Measurements from ENCODE around the gene TLE2. TPM values are rescaled to one million over a fixed set of nuclear protein-coding genes. Genes with fewer than 3 reads are reported as not detected.

The TLE2 gene
- total and polyA plus RNA-seq, 9 of the 15 experiments (the other 6 are each of a cell fraction or from before 2014, with no cell fraction given): 0.35 to 13.1 (median 6.2) TPM

GRCh38 chr19:3012621-3013262 is 16.3 kb downstream of the TLE2 start (continued):
- TF ChIP-seq TRIM25 (IDR thresholded peaks at IDR 0.05; ENCODE audit: borderline replicate concordance): no peak
- TF ChIP-seq ARID2 (IDR thresholded peaks at IDR 0.05): no peak
- no peak for TF ChIP-seq GATAD2A (IDR thresholded peaks at IDR 0.05)
- TF ChIP-seq RBM39 (optimal IDR thresholded peaks at IDR 0.05; ENCODE audit: low read depth, low read length): no peak
- TF ChIP-seq STAT5A (IDR thresholded peaks at IDR 0.05; ENCODE audit: borderline replicate concordance, low read length): no peak
- no peak for TF ChIP-seq NFE2L1 (tag; IDR thresholded peaks at IDR 0.05; ENCODE audit: borderline replicate concordance, low read depth)
- no peak for TF ChIP-seq ZNF239 (CRISPR knock-in tag; IDR thresholded peaks at IDR 0.05)
- TF ChIP-seq TSHZ1 (CRISPR knock-in tag; IDR thresholded peaks at IDR 0.05): no peak
- no peak for TF ChIP-seq ZNF764 (CRISPR knock-in tag; IDR thresholded peaks at IDR 0.05; ENCODE audit: low read depth)
- no peak for TF ChIP-seq TAL1 (IDR thresholded peaks at IDR 0.05)
- no peak for TF ChIP-seq FOXO4 (CRISPR knock-in tag; IDR thresholded peaks at IDR 0.05)
- no peak for TF ChIP-seq SLC30A9 (CRISPR knock-in tag; IDR thresholded peaks at IDR 0.05)
- TF ChIP-seq ZNF561 (CRISPR knock-in tag; conservative IDR thresholded peaks at IDR 0.05): no peak
- no peak for TF ChIP-seq ARID3A (IDR thresholded peaks at IDR 0.05; ENCODE audit: borderline replicate concordance, low read depth, low read length)
- TF ChIP-seq NRF1 (conservative IDR thresholded peaks at IDR 0.05 in 1 of 2, IDR thresholded peaks at IDR 0.05 in 1 of 2): no peak
- no peak for TF ChIP-seq BRF1 (IDR thresholded peaks at IDR 0.05; ENCODE audit: borderline replicate concordance, extremely low read depth, insufficient read length)
- TF ChIP-seq EHMT2 (IDR thresholded peaks at IDR 0.05): no peak
- no peak for TF ChIP-seq DPF2 (IDR thresholded peaks at IDR 0.05)
- no peak for TF ChIP-seq ZNF324 (CRISPR knock-in tag; IDR thresholded peaks at IDR 0.05)
- no peak for TF ChIP-seq ETS1 (conservative IDR thresholded peaks at IDR 0.05; ENCODE audit: control insufficient read depth, low read depth, low read length)
